Mononuclear cell (primary cell): ENCODE data around the gene SLC9A6. TPM values are rescaled to one million over a fixed set of nuclear protein-coding genes. Genes with fewer than 3 reads are reported as not detected.
"Not testable (repeated sequence)": the region's sequence is repeated elsewhere in the genome, so short reads cannot be mapped to it uniquely, and the experiment has no call there.

Experiments
- H3K27me3 ChIP-seq: 2 replicates; pipeline ENCODE4 v1.6.0; 2011; ENCODE audit warnings: low read length, control low read depth; ENCODE audit not compliant: insufficient read depth
- H3K4me1 ChIP-seq: 2 replicates; pipeline ENCODE4 v1.5.1; 2011; ENCODE audit warnings: mild to moderate bottlenecking, low read length, control low read depth; ENCODE audit not compliant: insufficient read depth
- H3K4me3 ChIP-seq: 2 replicates; pipeline ENCODE4 v1.5.1; 2011; ENCODE audit warnings: mild to moderate bottlenecking, low read length, moderate library complexity
- H3K9me3 ChIP-seq: 2 replicates; pipeline ENCODE4 v1.5.1; 2011; ENCODE audit warnings: low read depth, mild to moderate bottlenecking, control low read depth, low read length
- total RNA-seq: library from RNA; depleted of rRNA; stranded (reverse); fragments of >200 nt; gene quantifications from one replicate; pipeline ENCODE4 v1.2.3, GENCODE V29; 2012

Gene SLC9A6
- total RNA-seq, 1 donor: 21.7 TPM

- H3K4me1 ChIP-seq: peaks cover 7% of the 10 kb centered on the region
- no peak overlapping the region for H3K4me3 ChIP-seq
- H3K9me3 ChIP-seq: no peaks in the 10 kb centered on the region
- no peaks in the 10 kb centered on the region for H3K27me3 ChIP-seq
These were observed 79.9 kb downstream of the SLC9A6 start for GRCh38 chrX:136065044-136065671.

- no peak overlapping the region for H3K4me3 ChIP-seq
- H3K9me3 ChIP-seq: no peaks in the 10 kb centered on the region
- H3K27me3 ChIP-seq: no peaks in the 10 kb centered on the region
- H3K4me1 ChIP-seq: peaks cover 7% of the 10 kb centered on the region
These were observed 81.9 kb downstream of the SLC9A6 start for GRCh38 chrX:136067097-136067496.

GRCh38 chrX:136067966-136068365 lies 82.7 kb downstream of the SLC9A6 start:
- Histone ChIP-seq H3K4me1 (peaks cover 7% of the 10 kb centered on the region), H3K27me3 (no peaks in the 10 kb centered on the region), H3K9me3 (no peaks in the 10 kb centered on the region), H3K4me3 (no peak overlapping the region)

GRCh38 chrX:136076942-136077341 lies 91.7 kb downstream of the SLC9A6 start:
- Histone ChIP-seq H3K9me3 (no peaks in the 10 kb centered on the region), H3K27me3 (no peaks in the 10 kb centered on the region), H3K4me1 (no peaks in the 10 kb centered on the region), H3K4me3 (no peak overlapping the region)

GRCh38 chrX:136080766-136081165 lies 95.5 kb downstream of the SLC9A6 start:
- no peaks in the 10 kb centered on the region for H3K4me1 ChIP-seq
- H3K4me3 ChIP-seq: no peak overlapping the region
- H3K27me3 ChIP-seq: no peaks in the 10 kb centered on the region
- no peaks in the 10 kb centered on the region for H3K9me3 ChIP-seq

- Histone ChIP-seq H3K27me3 (no peaks in the 10 kb centered on the region), H3K9me3 (no peaks in the 10 kb centered on the region), H3K4me1 (no peaks in the 10 kb centered on the region), H3K4me3 (no peak overlapping the region)
These were observed 101.3 kb downstream of the SLC9A6 start for GRCh38 chrX:136086521-136086920.

- not testable (repeated sequence) for H3K9me3 ChIP-seq, H3K4me3 ChIP-seq, H3K27me3 ChIP-seq, H3K4me1 ChIP-seq
These were observed 106.7 kb downstream of the SLC9A6 start for GRCh38 chrX:136091898-136092297.

- Histone ChIP-seq H3K4me1 (no peaks in the 10 kb centered on the region), H3K9me3 (no peaks in the 10 kb centered on the region), H3K27me3 (no peaks in the 10 kb centered on the region), H3K4me3 (no peak overlapping the region)
These were observed 109.7 kb downstream of the SLC9A6 start for GRCh38 chrX:136094962-136095361.

Other genes starting within 250 kb of the SLC9A6 start
- not detected for gene CT45A3, start 217.2 kb upstream of the SLC9A6 start, total RNA-seq
- gene CT45A5, start 199.9 kb upstream of the SLC9A6 start, total RNA-seq: not detected
- gene CT45A6, start 182.6 kb upstream of the SLC9A6 start, total RNA-seq: not detected
- gene CT45A2, start 165.4 kb upstream of the SLC9A6 start, total RNA-seq: not detected
- gene CT45A7, start 148.2 kb upstream of the SLC9A6 start, total RNA-seq: not detected
- not detected for gene CT45A8, start 130.9 kb upstream of the SLC9A6 start, total RNA-seq
- gene CT45A9, start 113.6 kb upstream of the SLC9A6 start, total RNA-seq: not detected
- gene CT45A10, start 92.0 kb upstream of the SLC9A6 start, total RNA-seq: not detected
- not detected for gene SAGE1, start 91.7 kb upstream of the SLC9A6 start, total RNA-seq
- gene MMGT1, start 11.4 kb upstream of the SLC9A6 start, total RNA-seq: 36.6 TPM
- gene FHL1, start 162.1 kb downstream of the SLC9A6 start, total RNA-seq: 18.8 TPM